RWPE2 (cell line): Measurements from ENCODE around the gene PTPRN2.

Experiments used
- ATAC-seq: fragments of 200-7000 bp; cut with Tn5 transposase; 3 replicates; pipeline ENCODE4 v1.9.1; 2021; ENCODE audit warnings: low read depth
- DNase-seq: peaks from one replicate; pipeline ENCODE4 v3.0.0-alpha.2; 2020; ENCODE audit warnings: low spot score
- H3K27ac ChIP-seq: fragments of 450-650 bp; 2 replicates; pipeline ENCODE4 v1.5.1; 2017; ENCODE audit warnings: mild to moderate bottlenecking; ENCODE audit not compliant: poor library complexity, severe bottlenecking
- H3K27me3 ChIP-seq: fragments of 250-450 bp; sonication (Bioruptor Pico); 2 replicates; pipeline ENCODE4 v1.5.1; 2021; ENCODE audit warnings: mild to moderate bottlenecking, moderate library complexity; ENCODE audit not compliant: insufficient read depth, poor library complexity, severe bottlenecking
- H3K36me3 ChIP-seq: fragments of 250-450 bp; sonication (Bioruptor Pico); 2 replicates; pipeline ENCODE4 v1.5.1; 2020; ENCODE audit warnings: low read depth, mild to moderate bottlenecking, moderate library complexity
- H3K4me1 ChIP-seq: fragments of 250-450 bp; sonication (Bioruptor Pico); 2 replicates; pipeline ENCODE4 v1.5.1; 2021; ENCODE audit warnings: mild to moderate bottlenecking, moderate library complexity; ENCODE audit not compliant: insufficient read depth, poor library complexity, severe bottlenecking
- H3K4me3 ChIP-seq: fragments of 250-450 bp; sonication (Bioruptor Pico); 2 replicates; pipeline ENCODE4 v1.5.1; 2021; ENCODE audit warnings: mild to moderate bottlenecking, moderate library complexity; ENCODE audit not compliant: severe bottlenecking
- H3K9me3 ChIP-seq: fragments of 250-450 bp; sonication (Bioruptor Pico); 2 replicates; pipeline ENCODE4 v1.5.1; 2021; ENCODE audit warnings: mild to moderate bottlenecking, moderate library complexity; ENCODE audit not compliant: severe bottlenecking
- TF ChIP-seq, protein P1 (sequence below): fragments of 450-650 bp; IDR thresholded peaks from one replicate; pipeline ENCODE4 v1.5.1; 2017; ENCODE audit warnings: mild to moderate bottlenecking, moderate library complexity; ENCODE audit not compliant: poor library complexity, severe bottlenecking

The PTPRN2 gene

DNA sequence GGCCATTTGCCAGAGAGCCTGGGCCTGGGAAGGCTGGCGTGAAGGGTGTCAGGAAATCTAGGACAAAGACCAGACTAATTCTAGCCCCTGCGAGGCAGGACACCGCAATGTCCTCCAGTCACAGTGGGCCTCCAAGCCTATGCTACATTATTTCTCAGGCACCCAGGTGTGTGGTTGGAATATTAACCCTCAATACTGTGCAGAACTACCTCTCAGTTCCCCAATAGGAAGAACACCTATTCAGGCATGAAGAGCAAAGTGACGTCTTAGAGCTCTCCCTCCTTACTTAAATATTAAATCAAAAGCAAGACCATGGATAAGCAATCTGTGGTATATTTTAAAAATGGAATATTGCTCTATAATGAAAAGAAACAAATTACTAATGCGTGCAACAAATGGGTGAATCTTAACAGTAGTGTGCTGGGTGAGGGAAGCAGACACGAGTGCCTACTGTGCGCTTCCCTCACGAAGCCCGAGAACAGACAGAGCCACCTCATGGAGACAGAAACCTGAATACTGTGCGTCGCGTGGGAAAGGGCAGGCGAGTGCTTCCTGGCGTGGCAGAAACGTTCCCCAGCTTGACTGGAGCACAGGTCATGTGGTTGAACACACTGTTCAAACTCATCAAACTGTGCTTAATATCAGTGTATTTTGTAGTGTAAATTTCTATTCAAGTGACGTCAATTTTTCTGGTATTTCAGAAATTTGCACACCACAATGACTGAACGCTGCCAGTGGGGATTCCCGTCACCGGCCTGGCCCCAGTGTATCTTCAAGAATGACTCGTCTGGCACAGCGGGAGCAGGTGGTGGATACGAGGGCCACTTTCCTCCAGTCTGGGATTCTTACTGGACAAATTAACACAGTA lies 15.5 kb upstream of the PTPRN2 start:
- Histone ChIP-seq H3K4me1 (no peaks in the 10 kb centered on the region), H3K4me3 (no peak overlapping the region), H3K36me3 (peaks cover 6% of the 10 kb centered on the region; the same call in 1 of the 2 replicates), H3K9me3 (no peaks in the 10 kb centered on the region), H3K27ac (no peak overlapping the region), H3K27me3 (no peaks in the 10 kb centered on the region)
- TF ChIP-seq, protein P1, sequence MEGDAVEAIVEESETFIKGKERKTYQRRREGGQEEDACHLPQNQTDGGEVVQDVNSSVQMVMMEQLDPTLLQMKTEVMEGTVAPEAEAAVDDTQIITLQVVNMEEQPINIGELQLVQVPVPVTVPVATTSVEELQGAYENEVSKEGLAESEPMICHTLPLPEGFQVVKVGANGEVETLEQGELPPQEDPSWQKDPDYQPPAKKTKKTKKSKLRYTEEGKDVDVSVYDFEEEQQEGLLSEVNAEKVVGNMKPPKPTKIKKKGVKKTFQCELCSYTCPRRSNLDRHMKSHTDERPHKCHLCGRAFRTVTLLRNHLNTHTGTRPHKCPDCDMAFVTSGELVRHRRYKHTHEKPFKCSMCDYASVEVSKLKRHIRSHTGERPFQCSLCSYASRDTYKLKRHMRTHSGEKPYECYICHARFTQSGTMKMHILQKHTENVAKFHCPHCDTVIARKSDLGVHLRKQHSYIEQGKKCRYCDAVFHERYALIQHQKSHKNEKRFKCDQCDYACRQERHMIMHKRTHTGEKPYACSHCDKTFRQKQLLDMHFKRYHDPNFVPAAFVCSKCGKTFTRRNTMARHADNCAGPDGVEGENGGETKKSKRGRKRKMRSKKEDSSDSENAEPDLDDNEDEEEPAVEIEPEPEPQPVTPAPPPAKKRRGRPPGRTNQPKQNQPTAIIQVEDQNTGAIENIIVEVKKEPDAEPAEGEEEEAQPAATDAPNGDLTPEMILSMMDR = no peak
- no peak for DNase-seq
- ATAC-seq = no peak

DNA sequence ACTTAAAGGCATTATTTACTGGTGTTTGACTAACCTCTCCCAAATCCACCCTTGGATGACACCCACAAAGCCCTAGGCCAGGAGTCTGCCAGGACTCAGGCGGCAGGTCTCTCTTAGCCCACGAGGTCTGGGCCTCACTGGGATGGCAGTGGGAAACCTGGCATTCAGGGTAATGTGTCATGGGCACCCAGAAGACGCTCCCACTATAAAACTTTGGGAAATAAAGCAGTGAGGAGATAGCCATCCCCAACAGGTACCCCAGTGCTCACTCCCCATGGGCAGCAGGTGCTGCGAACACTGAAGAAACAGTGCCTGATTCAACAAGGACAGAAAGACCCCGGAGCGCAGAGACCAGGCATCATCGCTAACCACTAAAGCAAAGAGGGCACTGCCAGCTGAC lies 14.4 kb upstream of the PTPRN2 start:
- H3K4me1 ChIP-seq = no peaks in the 10 kb centered on the region
- no peak overlapping the region for H3K27ac ChIP-seq
- TF ChIP-seq, protein P1 = no peak
- no peaks in the 10 kb centered on the region for H3K36me3 ChIP-seq
- no peaks in the 10 kb centered on the region for H3K9me3 ChIP-seq
- H3K27me3 ChIP-seq = no peaks in the 10 kb centered on the region
- H3K4me3 ChIP-seq = no peak overlapping the region
- ATAC-seq = no peak
- no peak for DNase-seq

DNA sequence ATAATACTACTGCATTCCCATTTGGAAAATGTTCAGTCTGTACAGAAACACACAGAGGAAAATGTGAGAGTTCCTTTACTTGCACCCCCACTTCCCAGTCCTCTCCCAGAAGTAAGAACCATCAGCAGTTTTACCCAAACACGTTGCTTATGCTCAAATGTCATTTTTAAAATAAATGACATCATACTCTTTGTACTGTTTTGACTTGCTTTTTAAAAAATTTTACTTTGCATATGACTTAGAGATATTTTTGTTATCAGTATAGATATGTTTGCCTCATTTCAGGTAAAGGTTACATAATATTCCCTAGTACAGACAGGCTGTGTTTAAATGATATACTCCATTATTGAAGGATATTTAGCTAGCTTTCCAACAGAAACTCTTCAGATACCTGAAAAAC lies 13.5 kb upstream of the PTPRN2 start:
- ATAC-seq (no peak), DNase-seq (no peak)
- Histone ChIP-seq H3K27me3 (no peaks in the 10 kb centered on the region), H3K4me1 (no peaks in the 10 kb centered on the region), H3K4me3 (no peak overlapping the region), H3K27ac (no peak overlapping the region), H3K36me3 (no peaks in the 10 kb centered on the region), H3K9me3 (no peaks in the 10 kb centered on the region)
- TF ChIP-seq, protein P1 = no peak

DNA sequence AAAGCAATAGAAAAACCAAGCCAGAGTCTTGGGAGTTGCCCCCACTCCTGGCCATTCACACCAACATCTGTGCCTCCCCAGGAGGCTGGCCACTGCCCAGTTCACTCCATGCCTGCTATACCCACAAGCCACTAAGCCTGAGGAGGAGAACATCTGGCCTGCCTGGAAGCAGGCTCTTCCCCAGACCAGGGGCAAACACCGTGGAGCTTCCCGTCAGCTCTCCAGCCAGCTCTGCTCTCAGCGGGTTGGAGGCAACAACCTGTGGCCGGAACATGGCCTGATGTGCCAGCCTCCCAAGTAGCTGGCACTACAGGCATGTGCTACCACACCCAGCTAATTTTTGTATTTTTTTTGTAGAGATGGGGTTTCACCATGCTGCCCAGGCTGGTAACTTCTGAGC lies 9.1 kb upstream of the PTPRN2 start:
- H3K4me1 ChIP-seq = no peaks in the 10 kb centered on the region
- H3K27ac ChIP-seq = no peak overlapping the region
- H3K4me3 ChIP-seq = no peak overlapping the region
- DNase-seq (no peak), ATAC-seq (no peak)
- H3K36me3 ChIP-seq = no peaks in the 10 kb centered on the region
- H3K9me3 ChIP-seq = no peaks in the 10 kb centered on the region
- H3K27me3 ChIP-seq = no peaks in the 10 kb centered on the region
- TF ChIP-seq, protein P1 = no peak

DNA sequence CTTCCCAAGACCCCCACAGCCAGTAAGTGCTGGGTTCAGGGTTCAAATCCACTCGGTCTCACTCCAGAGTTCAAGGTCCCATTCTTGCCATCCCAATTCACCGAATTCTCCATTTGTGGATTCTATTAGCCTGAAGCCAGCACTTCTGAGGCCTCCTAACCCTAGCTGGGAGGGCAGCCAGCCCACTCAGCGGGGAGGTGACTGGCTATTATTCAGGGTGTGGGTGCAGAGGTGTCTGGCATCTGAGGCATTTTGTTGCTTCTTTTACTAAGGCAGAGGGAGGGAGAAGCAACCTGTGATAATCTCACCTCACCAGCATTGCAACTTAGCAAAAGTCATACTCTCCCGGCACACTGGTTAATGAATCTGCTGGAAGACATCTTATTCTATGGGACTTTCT lies 8.7 kb upstream of the PTPRN2 start:
- Histone ChIP-seq H3K9me3 (no peaks in the 10 kb centered on the region), H3K27ac (no peak overlapping the region), H3K27me3 (no peaks in the 10 kb centered on the region), H3K36me3 (no peaks in the 10 kb centered on the region), H3K4me1 (no peaks in the 10 kb centered on the region), H3K4me3 (no peak overlapping the region)
- TF ChIP-seq, protein P1 = no peak
- ATAC-seq (no peak), DNase-seq (no peak)
